Limb (tissue), 2 donors: ENCODE measurements around the gene PRDM15.
A peak's percentile ranks its signal among the peaks of the same experiment; 100 is the strongest.

Source experiments
- DNase-seq, 2 donors: peaks; one replicate each; pipeline ENCODE4 v3.0.0-alpha.2; 2016; ENCODE audit errors: extremely low spot score in 2 of 2

Gene PRDM15

DNA sequence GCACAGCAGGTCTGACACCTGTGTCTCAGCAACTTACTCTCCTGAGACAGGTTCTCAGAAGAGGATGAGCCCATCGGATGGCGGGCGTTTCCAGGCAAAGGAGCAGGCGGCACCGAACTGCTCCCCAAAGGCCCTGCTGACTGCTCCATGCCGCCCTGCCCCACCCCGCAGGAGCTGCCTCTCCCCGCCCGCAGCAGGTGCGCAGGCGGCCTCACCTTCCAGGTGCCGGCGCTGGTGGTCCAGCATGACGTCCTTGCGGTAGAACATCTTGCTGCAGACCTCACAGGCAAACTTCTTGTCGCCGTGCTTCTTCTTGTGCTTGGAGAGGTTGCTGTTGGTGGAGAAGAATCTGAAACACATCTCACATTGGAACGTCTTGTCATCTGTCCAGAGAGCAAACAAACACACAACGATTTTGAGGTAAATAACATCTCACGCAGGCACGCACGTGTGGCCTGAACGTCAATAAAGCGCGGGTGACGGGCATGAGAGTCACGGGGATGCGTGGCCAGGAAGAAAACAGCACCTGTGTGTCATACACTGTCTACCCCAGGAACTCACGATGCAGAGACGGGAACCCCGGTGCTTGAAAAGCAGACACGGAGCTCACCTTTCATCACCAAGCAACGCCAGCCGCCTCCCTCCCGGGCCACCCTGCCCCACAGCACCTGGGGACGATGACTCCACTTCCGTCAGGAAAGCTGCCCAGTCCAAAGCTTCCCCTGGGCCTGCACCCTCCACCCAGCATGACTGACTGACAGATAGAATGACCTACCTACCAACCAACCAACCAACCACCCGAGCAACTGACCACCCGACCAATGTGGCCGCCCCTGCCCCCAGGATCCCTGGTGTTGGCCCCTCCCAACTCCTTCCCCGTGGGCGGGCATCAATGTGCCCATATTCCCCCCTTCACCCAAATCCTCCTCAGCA, 50.9 kb downstream of the PRDM15 start:
- no peak for DNase-seq

DNA sequence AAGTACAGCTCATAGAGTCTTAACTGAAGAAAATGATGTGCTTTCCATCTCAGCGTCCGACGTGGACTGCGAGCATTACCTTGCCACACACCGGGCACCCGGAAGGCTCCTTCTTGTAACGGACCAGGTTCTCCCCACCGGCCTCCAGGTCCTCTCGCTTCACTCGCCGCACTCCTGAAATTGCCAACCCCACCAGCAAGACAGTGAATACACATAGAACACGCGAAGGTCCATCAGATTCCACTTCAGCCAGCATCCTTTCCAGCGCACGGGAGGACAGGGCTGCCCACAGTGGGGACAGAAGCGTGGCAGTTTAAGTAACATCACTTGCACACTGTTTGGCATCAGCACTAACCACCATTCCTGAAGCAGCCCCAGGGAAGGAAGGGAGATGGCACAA, 53.3 kb downstream of the PRDM15 start:
- DNase-seq: no peak

- DNase-seq: no peak
These were observed 53.9 kb downstream of the PRDM15 start for GRCh38 chr21:41825216-41825615.

DNA sequence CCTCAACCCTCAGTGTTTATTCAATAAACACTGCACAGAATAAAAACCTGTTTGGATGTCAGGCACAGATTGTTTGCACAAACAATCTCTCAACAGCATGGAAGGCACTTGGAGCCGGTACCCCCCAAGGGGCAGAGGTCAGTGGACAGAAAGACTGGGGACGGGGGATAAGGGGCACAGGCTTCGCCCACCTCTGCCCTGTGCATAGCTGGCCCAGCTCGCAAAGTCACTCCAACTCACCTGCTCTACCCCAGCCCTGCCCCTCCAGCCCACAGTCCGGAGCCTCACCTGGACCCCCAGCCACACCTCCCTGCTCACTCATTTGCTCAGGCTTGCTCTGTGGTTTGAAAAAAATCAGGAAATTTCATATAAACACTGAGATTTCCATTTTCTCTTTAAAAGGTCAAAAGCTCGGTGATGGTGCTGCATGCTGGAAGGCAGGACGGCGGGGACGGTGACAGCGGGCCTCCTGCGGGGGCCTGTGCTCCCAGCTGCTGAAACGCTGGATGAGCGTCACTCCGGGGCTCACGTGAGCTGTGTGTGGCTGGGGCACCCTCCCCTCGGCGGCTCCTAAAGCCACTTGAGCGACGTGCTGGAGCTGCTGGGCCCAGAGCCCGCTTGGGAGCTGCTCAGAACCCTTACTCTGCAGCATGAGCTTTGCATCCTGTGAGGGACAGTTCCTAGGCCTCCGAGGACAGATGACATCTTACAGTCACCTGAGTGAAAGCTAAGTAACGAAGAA, 54.5 kb downstream of the PRDM15 start:
- no peak for DNase-seq

DNA sequence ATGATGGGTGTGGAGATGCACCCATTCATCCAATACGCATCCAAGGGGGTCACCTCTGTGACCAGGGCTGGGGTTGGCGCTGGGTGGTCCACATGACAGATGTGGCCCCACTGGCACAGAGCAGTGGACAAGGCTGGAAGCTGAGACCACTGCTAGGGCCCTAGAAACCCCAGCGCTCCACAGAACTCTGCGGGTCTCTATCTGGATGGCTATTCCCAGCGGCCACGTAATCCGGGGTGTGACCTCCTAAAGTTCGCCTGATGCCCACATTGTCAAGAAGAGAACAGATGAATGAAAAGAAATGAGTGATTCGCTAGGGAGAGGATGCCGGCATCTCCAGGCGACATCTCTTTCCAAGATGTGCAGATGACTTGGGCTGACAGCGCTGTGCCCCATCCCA, 55.2 kb downstream of the PRDM15 start:
- no peak for DNase-seq

- no peak for DNase-seq
These were observed 56.0 kb downstream of the PRDM15 start for GRCh38 chr21:41823166-41823565.

DNA sequence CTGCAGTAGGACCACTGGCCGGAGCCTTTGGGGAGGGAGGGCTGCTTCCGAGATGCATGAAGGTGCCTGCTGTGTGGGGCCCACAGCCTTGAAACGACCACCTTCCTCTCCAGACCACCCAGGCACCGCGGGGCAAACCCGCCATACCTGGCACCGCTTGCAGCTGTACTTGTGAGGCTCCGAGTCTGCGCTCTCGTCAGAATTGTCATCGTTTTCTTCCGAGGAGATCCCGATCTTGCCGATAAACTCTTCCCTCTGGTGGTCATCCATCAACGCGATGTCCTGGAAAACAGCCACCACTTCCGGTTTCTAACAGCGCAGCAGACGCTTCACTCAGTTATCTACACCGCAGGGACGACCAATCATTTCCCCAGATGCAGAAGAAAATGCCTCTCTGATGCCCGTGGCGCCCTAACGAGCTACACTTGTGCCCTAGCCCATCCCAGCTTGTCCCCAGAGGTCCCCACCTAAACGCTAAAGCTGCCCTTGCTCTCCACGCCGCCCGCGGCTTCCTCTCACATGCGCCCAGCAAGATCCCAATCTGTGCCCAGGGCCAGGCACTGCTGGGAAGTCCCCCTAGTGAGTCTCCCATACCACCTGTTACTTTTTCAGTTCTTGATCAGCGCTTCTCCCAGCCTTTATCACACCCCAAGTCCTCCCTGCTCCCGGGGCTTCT, 57.2 kb downstream of the PRDM15 start:
- no peak for DNase-seq

- no peak for DNase-seq
These were observed 57.9 kb downstream of the PRDM15 start for GRCh38 chr21:41821081-41821755.

DNA sequence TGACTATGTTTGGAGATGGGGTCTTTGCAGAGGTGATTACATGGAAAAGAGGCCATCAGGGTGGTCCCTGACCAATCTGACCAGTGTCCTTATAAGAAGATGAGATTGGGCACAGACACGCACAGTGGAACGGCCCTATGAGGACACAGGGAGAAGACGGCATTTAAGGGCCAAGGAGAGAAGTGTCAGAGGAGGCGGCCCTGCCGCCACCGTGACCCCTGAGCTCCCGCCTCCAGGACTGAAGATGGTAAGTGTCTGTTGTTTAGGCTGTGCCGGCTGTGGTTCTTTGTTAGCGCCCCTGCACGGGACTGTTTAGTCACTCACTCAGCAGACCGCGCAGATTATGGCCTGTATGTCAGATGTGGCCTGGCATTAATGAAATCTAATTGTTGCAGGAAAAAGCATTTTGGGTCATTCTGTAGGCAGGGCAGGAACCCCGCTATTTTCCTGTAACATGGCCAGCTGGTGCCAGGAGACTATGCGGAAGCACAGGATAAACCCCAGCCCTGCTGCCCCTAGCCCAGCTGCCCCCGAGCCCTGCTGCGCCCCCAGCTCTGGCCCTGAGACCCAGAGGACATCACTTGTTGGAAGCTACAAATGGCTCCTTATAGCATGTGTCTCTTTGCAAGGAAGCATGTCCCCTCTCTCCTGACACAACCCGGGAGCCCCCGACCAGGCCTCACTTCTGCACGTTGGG, 58.6 kb downstream of the PRDM15 start:
- no peak for DNase-seq

DNA sequence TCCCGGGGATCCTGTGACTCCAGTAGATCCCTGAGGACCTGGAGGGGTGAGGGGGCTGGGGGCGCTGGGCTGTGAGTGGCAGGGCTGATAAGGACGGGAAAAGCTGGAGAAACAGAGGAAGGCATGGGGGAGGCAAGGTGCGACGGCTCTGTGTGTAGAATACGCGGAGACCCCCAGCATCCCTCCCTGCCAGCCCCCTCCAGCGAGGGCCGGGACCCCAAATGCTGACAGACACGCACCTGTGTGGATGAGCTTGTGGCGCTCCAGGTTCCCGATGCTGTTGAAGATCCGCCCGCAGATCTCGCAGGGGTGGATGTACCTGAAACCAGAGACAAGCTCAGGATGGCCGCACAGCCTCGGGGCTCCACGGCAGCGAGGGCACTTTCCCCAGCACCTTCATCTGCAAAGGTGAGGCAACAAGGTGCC, 59.3 kb downstream of the PRDM15 start:
- no peak for DNase-seq

DNA sequence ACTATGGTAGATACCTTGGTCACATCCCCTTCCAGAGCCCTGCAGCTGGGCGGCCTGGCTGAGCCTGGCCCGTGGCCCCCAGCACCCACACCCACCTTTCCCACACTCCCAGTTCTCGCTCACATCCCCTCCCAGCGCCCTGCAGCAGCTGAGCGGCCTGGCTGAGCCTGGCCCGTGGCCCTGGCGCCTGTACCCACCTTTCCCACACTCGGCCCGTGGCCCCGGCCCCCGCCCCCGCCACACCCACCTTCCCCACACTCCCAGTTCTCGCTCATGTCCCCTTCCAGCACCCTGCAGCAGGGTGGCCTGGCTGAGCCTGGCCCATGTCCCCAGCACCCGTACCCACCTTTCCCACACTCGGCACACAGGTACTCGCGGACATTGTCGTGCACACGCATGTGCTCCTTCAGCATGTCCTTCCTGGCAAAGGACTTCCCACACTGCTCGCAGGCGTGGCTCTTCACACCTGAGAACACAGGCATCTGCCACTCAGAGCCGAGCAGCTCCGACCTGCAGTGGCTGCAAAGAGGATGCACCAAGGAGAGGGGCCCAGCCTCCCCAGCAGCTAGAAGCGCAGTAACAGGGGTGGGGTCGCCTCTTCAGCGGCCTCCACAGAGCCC, 59.8 kb downstream of the PRDM15 start:
- no peak for DNase-seq

- DNase-seq: peak in 1 of 2 donors; percentile 15
These were observed 61.0 kb downstream of the PRDM15 start for GRCh38 chr21:41817877-41818855.

GRCh38 chr21:41817228-41817627, 61.9 kb downstream of the PRDM15 start:
- DNase-seq: peak; percentile 49 to 75

GRCh38 chr21:41816583-41817165, 62.5 kb downstream of the PRDM15 start:
- peak; percentile 23 to 77 for DNase-seq

DNA sequence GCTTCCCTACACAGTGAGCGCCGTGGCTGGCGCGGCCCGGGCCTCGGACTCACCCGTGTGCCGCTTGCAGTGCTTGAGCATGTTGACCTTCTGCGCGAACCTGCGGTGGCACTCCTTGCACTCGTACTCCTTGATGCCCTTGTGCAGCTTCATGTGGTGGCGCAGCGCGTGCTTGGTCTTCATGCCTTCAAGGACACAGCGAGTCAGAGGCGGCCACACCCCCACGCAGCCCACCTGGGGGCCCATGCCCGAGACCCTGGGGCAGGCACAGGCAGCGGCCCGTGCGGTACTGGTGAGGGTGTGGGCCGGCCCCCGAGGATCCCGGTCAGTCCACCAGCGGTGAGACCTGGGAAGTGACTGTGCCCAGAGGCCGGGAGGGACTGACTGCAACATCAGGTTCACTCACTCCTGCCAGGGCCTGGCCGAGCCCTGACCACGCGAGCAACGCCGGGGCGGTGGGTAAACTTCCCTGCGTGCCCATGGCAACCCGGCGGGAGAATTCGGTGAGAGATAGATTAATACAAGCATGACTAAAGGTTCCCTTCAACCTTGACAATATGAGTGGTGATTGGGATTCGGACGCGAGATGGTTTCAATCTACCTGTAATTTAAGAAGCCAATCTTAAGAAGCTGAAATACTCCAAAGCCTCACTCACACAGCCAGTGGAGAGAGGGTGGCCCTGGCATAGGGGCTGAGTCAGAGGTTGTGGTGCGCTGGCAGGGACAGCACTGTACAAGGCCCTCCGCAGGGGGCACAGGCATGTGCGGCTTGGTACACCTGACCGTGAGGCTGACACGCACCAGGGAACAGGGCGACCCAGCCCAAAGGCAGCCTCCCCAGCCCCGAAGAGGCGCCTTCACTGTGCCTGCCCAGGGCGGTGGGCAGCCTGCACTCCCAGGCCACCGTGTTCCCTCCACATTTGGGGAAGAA, 63.2 kb downstream of the PRDM15 start:
- DNase-seq: no peak

GRCh38 chr21:41813226-41813625, 65.9 kb downstream of the PRDM15 start:
- no peak for DNase-seq

DNA sequence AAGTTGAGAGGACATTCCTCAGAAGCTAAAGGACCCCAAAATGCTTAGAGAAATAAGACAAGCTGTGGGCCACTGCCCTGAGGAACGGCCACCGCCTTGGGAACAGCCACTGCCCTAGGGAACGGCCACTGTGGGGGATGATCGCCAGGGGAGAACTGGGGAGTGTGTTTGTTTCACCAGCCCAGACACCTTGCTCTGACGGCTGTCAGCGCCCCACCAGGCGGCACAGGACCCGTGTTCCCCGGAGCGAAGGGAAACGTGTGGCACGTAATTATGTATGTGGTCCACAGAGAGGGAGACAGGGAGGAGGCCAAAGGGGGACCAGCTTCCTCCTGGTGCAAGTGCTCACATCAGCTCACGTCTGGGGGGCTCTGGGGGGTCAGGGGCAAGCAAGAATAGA, 66.5 kb downstream of the PRDM15 start:
- DNase-seq: no peak

DNA sequence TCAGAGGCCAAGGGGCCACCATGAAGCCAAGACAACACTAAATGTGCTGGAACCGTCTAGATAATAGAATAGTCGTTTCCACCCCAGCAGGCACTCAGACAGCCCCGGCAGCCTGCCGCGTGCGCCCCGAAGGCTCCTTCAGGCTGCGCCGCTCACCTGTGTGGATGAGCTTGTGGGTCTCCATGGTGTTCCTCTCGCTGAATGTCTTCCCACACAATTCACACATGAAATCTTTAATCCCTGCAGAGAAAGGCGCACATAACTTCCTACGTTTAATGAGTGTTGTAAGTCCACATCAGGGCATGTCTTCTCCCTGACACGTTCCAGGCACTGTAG, 68.6 kb downstream of the PRDM15 start:
- DNase-seq: no peak
